Measurements from ENCODE around the gene CEND1. TPM values are rescaled to one million over a fixed set of nuclear protein-coding genes. Genes with fewer than 3 reads are reported as not detected.

CEND1 gene
- not detected in 2 replicates for total RNA-seq (2021)
- percentile 13 among the genes with signal in this experiment for Bru-seq, nascent RNA
- BruChase-seq, experiment 1, labeled RNA remaining after a 2-hour chase: not detected
- not detected for BruChase-seq, experiment 2, labeled RNA remaining after a 6-hour chase
- long read RNA-seq: 0 reads

- Histone ChIP-seq H3K9me2 (ENCODE audit: insufficient read depth) (no peaks in the 10 kb centered on the region), H3K4me2 (no peak within 1 kb of the TSS), H3K79me2 (ENCODE audit: low read depth) (no peaks in the 10 kb centered on the region), H2AFZ (no peak within 1 kb of the TSS), H4K20me1 (ENCODE audit: insufficient read depth) (no peaks in the 10 kb centered on the region), H3K4me1 (replicated peaks; ENCODE audit: insufficient read depth) (no peaks in the 10 kb centered on the region), H3K27me3 (ENCODE audit: insufficient read depth, low read depth) (no peaks in the 10 kb centered on the region), H3F3A (ENCODE audit: insufficient read depth, low read depth) (peaks cover 5% of the 10 kb centered on the region; the same call in 1 of the 2 replicates), H3K36me3 (ENCODE audit: low read depth) (no peaks in the 10 kb centered on the region), H3K27ac (no peak within 1 kb of the TSS), H3K4me3 (no peak within 1 kb of the TSS), H3K9me3 (ENCODE audit: insufficient read depth, low read depth) (no peaks in the 10 kb centered on the region)
- DNase-seq: no peak
- intact Hi-C loops (cut with micrococcal nuclease; ENCODE audit: unreplicated experiment): no loop called here
- CTCF ChIA-PET: no interaction called here
- POLR2A ChIA-PET (ENCODE audit: unreplicated experiment): interaction anchor here (0.5 to 0.6 kb wide), 2 partner anchors 8 to 13 kb away, joined by 5 to 16 read pairs; partner anchors contain the start of gene GATD1
- TF ChIP-seq CTCF (conservative IDR thresholded peaks at IDR 0.05): no peak
- TF ChIP-seq EZH2 (IDR thresholded peaks at IDR 0.05; ENCODE audit: low read depth): no peak
- no TSS peak for BruUV-seq (replicated peaks)
Observed at GRCh38 chr11:789943-790342, at the start of gene CEND1. Gene CEND1, minus strand, starts transcription at chr11:790090. Its CDS starts 1,514 bp downstream, at chr11:788576.

- no peaks in the 10 kb centered on the region for H3K9me2 ChIP-seq (ENCODE audit: insufficient read depth)
- peaks cover 18% of the 10 kb centered on the region for H4K20me1 ChIP-seq (ENCODE audit: insufficient read depth)
- TF ChIP-seq EZH2 (IDR thresholded peaks at IDR 0.05; ENCODE audit: low read depth): no peak
- H3K4me1 ChIP-seq (replicated peaks; ENCODE audit: insufficient read depth): peaks cover 21% of the 10 kb centered on the region
- H2AFZ ChIP-seq: no peak overlapping the region
- intact Hi-C loops (cut with micrococcal nuclease; ENCODE audit: unreplicated experiment): no loop called here
- no peak overlapping the region for H3K4me3 ChIP-seq
- no peak overlapping the region for H3K4me2 ChIP-seq
- no TSS peak for BruUV-seq (replicated peaks)
- no peak for DNase-seq
- CTCF ChIA-PET: no interaction called here
- H3K79me2 ChIP-seq (ENCODE audit: low read depth): peaks cover 21% of the 10 kb centered on the region
- H3K36me3 ChIP-seq (ENCODE audit: low read depth): no peaks in the 10 kb centered on the region
- no peak overlapping the region for H3K27ac ChIP-seq
- H3K27me3 ChIP-seq (ENCODE audit: insufficient read depth, low read depth): no peaks in the 10 kb centered on the region
- H3K9me3 ChIP-seq (ENCODE audit: insufficient read depth, low read depth): no peaks in the 10 kb centered on the region
- H3F3A ChIP-seq (ENCODE audit: insufficient read depth, low read depth): peaks cover 21% of the 10 kb centered on the region; the same call in 1 of the 2 replicates
- POLR2A ChIA-PET (ENCODE audit: unreplicated experiment): no interaction called here
Observed at GRCh38 chr11:839280-839623, 49.4 kb upstream of the CEND1 start.

GRCh38 chr11:838441-839279 is 48.8 kb upstream of the CEND1 start:
- peaks cover 20% of the 10 kb centered on the region for H3K4me1 ChIP-seq (replicated peaks; ENCODE audit: insufficient read depth)

More at GRCh38 chr11:838441-839279, 48.8 kb upstream of the CEND1 start:
- TF ChIP-seq CTCF (conservative IDR thresholded peaks at IDR 0.05) (no peak), EZH2 (IDR thresholded peaks at IDR 0.05; ENCODE audit: low read depth) (no peak)
- H2AFZ ChIP-seq: no peak overlapping the region
- peaks cover 26% of the 10 kb centered on the region; the same call in 1 of the 2 replicates for H3F3A ChIP-seq (ENCODE audit: insufficient read depth, low read depth)
- DNase-seq: no peak
- H3K9me3 ChIP-seq (ENCODE audit: insufficient read depth, low read depth): no peaks in the 10 kb centered on the region
- intact Hi-C loops (cut with micrococcal nuclease; ENCODE audit: unreplicated experiment): no loop called here
- H3K27me3 ChIP-seq (ENCODE audit: insufficient read depth, low read depth): no peaks in the 10 kb centered on the region
- H4K20me1 ChIP-seq (ENCODE audit: insufficient read depth): peaks cover 18% of the 10 kb centered on the region
- no peak overlapping the region for H3K4me3 ChIP-seq
- ChIA-PET CTCF (no interaction called here), POLR2A (ENCODE audit: unreplicated experiment) (no interaction called here)
- H3K9me2 ChIP-seq (ENCODE audit: insufficient read depth): no peaks in the 10 kb centered on the region
- peaks cover 27% of the 10 kb centered on the region for H3K79me2 ChIP-seq (ENCODE audit: low read depth)
- BruUV-seq (replicated peaks): no TSS peak
- H3K27ac ChIP-seq: no peak overlapping the region
- no peaks in the 10 kb centered on the region for H3K36me3 ChIP-seq (ENCODE audit: low read depth)
- H3K4me2 ChIP-seq: no peak overlapping the region

All from PC-9 (cell line).